GM21737 (cell line): ENCODE data around the gene GRM2.

Experiments used
- ATAC-seq: cut with Tn5 transposase; IDR thresholded peaks from one replicate; pipeline ENCODE4 v1.9.1; 2021; ENCODE audit warnings: mild to moderate bottlenecking, moderate library complexity; ENCODE audit not compliant: unreplicated experiment

Gene GRM2

DNA sequence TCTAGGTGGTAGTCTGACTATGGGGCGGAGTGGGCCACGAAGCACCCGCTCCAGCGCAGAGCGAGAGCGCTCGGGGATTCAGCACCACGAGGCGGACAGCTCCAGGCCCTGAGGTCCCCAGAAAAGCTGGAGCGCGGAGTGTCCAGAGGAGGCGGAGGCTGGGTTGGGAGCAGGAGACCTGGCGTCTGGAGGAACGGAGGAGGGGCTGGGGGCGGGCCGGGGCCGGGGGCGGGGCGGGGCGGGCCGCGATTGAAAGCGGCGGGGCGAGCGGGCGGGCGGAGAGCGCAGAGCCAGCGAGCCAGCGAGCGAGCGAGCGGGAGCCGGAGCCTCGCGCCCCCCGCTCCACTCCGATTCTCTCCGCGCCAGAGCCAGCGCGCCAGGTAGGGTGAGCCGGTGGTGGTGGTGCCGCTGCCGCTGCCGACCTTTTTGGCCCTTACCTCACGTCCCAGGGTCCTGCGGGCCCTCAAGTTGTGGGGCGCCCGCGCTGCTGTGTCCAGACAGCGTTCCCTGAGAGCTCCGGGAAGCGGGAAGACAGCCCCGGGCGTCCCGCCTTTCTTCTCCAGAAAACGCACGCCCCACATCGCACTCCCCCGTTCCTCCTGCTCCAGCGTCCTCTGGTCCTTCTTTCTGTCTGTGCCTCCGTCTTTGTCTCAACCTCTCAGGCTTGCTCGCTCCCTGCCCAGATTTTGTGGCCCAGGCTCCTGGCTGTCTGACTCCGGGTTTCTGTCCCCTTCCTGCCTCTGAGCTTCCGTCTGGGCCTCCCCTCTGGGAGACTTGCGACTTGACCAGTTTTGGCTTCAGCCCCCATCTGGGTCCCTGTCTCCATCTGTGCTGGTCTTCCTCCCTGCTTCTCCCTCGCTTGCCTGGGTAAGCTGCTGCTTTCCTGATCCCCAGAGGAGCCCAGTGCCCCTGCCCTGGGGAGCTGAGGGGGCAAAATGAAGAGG is at the start of gene GRM2:
GRM2 (plus strand) TSS at position 281 of the 944 bp plus-strand sequence. CDS start 1,916 bp downstream, outside the sequence.
- ATAC-seq = no peak

DNA sequence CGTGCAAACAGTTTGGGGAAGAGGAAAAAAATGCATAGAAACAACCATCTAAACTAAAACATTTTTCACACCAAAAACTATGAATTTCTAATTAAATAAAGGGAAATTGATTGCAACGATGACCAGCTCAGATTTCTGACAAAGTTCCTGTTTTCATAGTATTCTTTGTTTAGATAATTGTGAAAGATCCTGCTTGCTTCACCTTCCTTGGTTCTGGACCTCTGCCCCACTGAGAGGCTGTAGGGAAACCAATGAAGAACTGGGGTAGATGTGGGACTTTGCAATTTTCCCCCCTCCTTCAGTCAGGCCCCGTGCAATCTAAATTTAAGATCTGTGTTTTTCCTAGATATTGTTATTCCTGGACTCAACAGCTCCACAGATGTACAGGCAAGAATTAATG is 49.6 kb upstream of the GRM2 start:
- ATAC-seq = no peak

DNA sequence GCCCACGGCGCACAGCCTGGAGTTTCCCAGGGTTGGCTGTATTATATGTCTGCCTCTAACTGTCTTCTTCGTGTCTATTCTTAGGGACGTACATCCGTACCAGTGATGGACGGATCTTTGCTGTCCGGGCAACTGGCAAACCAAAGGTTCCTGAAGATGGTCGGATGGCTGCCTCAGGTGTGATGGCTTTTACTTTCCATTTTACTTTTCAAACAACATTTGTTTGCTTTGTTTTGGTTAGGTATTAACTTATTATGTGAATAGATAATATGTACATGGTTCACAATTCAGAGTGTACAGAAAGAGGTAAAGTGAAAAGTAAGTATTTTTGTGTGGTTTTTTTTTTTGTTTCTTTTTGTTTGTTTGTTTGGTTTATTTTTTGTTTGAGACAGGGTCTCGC is 46.9 kb upstream of the GRM2 start:
- no peak for ATAC-seq

DNA sequence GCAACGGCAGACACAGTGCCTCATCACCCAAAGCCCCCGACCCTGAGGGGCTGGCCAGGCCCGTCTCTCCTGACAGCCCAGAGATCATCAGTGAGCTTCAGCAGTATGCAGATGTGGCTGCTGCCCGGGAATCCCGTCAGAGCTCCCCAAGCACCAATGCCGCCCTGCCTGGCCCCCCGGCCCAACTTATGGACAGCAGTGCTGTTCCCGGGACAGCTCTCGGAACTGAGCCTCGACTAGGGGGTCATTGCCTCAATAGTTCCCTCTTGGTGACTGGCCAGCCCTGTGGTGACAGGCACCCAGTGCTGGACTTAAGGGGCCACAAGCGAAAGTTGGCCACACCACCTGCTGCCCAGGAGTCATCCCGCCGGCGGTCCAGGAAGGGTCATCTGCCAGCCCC is 44.4 kb upstream of the GRM2 start:
- ATAC-seq = no peak

DNA sequence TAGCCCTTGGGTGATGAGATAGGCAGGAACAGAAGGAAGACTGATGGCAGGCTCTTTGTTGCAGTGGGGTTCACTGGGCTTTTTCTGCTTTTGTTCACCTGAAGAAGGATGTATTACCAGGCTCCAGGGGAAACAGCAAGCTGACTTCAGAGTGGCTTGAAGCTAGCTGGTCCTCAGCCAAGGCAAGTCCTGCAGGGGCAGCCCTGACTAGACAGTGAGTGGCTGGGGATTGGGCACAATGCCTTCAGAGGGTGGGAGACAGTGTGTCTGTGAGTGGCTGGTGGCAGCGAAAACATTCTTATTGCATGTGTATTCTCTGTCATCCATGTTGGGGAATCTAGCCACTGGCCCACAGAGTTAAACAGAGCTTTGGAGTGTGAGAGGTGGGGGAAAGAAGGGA is 38.1 kb upstream of the GRM2 start:
- ATAC-seq = no peak

DNA sequence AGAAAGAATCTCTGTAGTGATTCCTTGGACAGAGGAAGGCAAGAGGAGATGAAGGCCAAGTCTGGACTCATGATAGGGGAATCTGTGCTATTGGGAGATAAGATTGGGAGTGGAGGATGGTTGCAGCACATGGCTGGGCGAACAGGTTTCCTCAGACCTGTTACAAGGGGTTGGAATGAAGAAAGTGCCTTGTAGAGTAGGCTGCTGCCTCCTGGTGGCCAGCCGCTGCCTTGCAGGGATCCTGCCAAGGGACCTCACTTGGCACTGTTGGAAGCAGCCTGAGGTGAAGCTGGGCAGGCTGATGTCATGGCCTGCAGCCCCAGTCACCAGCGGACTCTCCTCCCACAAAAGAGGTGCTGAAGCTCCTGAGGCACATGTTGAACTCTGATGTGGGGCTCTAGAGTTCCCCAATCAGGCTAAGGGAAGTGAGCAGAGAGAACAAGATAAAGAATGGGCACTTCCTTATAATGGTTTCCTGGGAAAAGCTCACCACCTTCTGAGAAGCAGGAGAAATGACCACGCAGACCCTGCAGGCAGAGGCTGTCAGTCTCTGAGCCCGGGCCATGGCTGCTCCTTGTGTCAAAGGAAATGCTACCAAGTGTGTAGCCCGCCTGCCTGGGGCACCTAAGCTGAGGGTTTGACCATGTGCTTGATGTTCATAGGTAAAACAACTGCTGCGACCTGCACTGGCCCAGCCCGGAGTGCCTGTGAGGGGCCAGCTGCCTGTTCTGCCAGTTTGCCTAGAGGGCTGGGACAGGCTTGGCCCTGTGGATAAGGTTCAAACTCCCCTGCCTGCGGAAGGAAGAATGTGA is 37.4 kb upstream of the GRM2 start:
- ATAC-seq = no peak

DNA sequence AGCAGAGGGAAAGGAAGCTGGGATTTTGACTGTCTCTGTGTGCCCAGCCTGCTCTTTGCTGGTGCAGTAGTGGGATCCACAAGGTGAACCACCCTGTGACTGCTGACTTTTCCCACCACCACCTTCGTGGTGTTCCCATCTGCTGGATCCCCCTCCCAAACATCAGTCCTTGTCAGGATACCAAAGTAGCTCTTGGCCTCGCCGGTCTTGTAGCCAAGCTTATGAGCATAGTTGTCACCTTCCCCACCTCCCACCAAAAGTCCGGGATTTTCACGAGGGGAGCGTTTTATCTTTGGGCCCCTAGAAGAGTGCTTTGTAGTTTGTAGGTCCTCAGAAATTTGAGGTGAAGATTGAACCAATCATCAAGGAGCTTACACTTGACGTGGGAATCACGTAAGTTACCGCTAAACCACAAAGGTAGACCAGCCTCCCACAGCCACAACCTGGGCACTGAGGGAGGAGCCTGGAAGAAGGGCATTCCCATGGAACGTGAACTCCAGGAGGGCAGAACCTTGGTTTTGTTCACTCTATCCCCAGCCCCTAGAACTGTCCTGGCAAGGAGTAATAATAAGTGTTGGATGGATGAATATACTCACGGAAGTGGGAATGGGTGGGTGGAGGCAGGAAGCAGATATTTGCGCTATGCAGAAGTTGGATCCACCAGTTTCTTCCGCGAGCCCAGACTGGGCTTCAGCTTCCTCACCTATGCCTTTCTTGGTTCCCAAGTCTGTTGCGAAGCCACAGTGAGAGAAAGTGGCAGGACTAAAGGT is 36.6 kb upstream of the GRM2 start:
- no peak for ATAC-seq

DNA sequence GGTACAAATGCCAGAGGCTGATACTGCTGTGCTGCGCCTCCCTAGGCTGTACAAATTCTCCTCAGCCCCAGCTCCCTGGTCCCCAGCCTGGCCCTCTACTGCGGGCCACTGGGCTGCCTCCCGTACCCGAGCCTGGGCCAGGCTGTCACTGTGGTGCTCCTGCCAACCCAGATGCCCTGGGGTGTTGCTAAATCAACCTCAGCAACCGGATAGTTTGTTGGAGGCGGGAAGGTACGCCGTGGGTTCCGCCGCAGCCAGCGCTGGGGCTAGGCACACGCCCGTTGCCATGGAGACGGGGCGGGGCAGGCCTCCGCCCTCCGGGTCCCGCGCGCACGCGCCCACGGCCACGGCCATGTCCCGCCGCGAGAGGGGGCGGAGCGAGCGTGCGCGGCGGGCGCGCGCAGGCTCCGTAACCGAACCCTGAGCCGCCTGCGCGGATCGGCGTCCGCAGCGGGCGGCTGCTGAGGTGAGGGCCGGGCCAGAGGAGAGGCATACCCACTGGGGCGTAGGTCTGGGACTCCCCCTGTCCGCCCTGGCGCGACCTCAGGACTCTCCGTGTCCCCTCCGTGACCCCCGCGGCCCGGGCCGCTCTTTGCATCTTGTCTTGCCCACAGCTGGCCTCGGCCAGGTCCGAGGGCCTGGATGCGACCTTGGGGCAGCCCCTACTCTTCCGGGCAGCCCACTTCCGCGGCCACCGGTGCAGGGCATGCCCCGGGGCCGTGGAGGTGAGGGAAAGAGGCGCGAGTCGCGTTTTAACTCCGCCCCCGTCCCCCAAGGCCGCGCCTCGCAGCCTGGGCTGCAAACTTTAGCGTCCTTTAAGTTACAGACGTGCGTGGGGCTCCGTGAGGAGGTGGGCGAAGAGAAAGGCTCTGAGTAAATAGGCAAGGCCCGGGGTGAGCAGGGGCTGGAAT is 35.8 kb upstream of the GRM2 start, which contains the start of gene TEX264:
TEX264 (plus strand) TSS at position 430 of the 911 bp plus-strand sequence. CDS start 3,053 bp downstream, outside the sequence.
- peak; percentile 64 for ATAC-seq

DNA sequence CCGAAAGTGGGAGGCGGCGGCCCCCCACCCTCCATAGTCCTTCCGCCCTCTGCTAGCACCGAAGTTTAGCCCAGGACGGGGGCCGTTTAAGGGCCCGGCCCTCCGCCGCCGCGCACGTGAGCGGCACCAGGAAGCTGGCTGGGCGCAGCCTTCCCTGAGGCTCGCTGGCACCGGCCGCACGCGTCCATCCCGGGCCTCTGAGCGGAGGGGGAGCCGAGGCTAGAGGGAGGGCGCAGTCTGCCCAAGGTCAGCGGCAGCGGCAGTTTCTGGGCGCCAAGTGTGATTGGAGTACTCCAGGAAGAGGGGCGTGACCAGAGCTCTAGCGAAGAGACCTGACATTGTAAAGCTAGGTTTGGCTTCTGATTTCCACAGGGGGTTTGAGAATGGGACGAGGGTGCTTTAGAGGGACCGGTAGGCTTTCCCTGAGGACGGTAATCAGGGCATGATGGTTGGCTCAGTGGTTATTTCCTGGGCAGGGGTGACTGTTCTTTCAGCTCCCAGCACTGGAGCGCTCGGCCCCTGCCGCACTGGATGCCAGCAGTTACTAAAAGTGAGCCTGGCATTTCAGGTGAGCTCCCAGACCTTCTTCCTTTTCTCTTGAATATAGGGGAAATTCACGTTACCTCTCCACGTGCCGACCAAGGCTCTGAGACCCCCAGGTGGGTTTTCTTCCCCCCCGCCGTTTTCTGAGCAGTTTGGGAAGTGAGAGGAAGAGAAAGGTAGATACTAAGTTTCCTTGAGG is 35.0 kb upstream of the GRM2 start:
- peak; percentile 36 for ATAC-seq

DNA sequence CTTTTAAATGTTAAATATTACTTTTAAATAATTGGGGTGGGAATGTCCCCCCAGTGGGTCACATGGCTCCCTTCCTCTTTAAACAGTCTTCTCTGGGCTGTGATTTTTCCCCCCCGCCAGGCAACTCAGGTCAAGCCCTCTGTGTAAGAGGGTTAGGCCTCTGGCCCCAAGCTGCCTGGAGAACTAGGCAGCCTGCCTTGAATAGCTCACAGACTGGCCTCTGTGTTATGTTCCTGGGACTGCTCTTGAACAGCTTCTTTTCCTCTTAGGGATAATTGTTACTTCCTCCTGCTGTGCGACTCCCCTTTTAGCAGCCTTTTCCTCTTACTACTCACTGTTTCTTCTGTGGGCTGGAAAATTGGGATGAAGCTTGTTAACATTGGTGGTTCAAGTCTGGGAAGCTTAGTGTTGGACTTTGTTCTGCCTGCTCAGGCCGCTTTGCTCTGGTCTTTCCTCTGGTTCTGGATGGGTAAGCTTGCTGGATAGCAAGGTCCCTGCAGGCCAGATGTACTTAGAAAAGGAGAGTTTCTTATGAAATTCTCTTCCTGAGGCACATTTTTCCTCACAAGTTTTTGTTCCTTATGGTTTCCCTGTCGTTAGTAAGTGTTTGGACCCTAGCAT is 33.6 kb upstream of the GRM2 start:
- no peak for ATAC-seq

DNA sequence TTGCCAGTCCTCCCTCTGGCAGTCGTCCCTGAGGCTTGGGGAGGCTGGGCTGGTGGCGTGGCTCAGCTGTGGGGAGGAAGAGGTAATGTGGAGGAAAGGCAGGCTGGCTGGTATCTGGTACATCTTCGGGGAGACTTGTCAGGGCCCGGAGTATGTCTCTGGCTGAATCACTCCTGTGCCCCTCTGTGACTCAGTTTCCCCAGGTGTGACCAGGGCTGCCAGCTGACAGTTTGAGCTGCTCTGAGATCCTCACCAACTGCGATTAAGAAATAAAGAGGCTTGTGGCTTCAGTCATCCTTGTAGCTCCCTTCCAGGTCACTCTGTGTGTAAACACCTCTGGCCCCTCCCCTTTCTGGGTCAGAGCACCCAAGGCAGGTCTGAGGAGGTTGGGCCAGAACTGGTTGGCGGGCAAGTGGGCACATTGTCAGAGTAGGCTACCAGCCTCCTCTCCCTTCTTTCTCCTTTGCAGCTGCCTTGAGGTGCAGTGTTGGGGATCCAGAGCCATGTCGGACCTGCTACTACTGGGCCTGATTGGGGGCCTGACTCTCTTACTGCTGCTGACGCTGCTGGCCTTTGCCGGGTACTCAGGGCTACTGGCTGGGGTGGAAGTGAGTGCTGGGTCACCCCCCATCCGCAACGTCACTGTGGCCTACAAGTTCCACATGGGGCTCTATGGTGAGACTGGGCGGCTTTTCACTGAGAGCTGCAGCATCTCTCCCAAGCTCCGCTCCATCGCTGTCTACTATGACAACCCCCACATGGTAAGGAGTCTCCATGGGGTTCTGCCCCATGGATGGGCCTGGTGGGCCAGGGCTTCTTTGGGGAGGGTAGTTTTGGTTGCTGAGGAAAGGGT is 32.8 kb upstream of the GRM2 start:
- ATAC-seq = no peak

DNA sequence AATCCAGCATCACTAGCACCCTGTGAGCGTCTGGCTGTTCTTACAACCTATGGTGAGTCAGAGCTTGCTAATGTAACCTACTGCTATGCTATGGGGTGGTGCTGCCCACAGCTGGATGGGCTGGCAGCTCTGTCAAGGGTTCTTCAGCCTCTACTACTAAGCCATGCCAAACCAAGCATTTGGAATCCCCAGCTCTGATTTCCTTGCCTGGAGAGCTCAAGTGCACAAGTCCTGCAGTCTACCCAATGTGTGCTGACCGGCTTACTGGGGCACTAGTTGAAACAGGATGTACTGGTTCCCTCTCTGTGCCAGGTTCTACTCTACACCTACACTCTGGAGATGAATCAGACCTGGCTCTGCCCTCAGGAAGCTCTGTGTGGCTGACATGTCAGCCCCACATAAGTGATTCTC is 31.7 kb upstream of the GRM2 start:
- ATAC-seq = no peak

DNA sequence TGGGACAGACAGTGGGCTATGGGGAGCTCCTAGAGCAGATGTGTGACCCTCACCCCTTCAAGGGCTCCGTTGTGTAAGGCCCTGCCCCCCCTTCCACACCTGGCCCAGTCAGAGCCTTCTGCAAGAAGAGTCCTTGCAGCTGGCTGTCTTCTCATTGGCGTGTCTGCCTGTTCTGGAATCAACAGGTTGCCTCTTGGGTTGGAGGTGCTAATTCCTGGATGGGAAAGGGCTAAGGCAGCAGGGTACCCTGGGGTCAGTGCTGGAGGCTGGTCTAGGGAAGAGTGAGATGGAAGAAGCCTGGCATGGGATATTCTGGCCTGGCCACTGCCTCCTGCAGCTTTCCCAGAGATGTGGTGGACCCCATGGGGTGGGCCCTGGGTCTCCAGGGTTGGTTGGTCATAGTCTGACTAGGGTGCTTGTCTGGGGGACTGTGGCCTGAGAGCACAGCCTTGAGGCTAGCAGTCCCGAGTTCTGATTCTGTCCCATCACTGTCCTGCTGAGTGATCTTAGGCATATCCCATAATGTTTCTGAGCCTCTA is 30.7 kb upstream of the GRM2 start:
- no peak for ATAC-seq

DNA sequence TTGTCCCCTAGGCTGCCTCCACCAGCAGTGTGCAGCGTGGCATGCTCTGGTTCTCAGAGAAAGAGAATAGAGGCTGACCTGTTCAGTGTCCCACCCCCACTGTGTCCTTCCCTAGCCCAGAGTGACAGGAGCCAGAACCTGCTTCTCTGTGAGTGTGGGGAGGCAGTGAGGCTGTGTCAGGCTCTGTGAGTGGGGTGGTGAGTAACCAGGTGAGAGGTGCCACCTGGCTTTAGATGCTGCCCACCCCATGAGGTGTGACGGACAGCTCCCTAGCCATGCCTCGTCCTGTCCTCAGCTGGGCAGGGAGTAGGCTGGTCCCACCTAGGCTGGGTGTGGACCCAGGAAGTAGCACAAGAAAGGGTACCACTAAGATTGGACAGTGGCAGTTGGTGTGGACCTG is 29.5 kb upstream of the GRM2 start:
- no peak for ATAC-seq

DNA sequence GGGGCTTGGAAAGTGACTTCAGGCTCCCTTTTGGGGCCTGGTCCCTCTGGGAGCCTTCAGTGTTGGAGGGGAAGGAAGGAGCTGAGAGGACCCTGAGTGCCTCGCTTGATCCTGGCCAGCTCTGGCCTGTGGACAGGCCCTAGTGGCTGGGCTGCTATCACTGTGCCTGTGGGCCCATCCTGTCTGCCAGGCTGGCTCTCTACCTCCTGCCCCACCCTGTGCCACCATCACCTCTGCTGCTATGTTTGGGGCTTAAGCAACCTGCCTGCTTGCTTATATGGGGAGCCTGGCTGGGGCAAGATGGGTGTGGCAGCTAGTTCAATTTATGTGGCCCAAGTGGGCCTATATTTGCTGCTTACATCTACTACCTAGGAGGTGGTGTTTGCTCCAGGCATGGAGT is 28.7 kb upstream of the GRM2 start:
- ATAC-seq = no peak

DNA sequence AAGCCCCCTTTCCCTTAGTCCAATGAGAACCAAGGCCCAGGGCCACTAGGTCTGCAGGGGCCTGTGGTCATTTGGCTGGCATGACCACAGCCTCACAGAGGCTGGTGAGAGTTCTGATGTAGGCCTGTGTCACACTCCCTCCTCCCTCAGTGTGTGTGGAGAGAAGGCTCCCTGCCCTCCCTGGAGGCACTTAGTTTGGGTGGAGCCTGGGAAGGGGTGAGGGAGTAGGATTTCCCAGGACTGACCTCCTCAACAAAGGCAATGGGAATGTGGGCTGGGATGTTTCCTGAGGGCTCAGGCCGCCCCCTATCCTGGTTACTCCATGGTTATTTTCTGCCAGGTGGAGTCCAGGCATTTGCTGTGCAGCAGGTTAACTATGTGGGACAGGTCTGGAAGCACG is 28.2 kb upstream of the GRM2 start:
- no peak for ATAC-seq

DNA sequence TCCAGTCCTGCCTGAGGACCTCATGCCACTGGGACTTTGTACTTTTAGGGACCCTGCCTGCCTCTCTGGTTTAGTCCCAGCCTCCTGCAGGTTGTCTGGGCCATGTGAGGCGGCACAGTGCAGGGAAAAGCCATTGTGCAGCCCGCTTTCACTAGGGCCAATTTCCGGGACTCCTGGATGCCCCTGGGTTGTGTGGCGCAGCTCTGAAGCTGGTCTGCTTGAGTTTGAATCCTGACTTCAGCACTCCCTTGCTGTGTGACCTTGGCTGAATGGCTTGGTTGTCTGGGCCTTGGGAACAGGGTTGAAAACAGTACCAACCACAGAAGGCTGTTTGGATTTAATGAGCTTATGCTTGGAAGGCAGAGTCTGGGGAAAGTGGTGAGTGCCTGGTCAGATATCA is 27.6 kb upstream of the GRM2 start:
- no peak for ATAC-seq

DNA sequence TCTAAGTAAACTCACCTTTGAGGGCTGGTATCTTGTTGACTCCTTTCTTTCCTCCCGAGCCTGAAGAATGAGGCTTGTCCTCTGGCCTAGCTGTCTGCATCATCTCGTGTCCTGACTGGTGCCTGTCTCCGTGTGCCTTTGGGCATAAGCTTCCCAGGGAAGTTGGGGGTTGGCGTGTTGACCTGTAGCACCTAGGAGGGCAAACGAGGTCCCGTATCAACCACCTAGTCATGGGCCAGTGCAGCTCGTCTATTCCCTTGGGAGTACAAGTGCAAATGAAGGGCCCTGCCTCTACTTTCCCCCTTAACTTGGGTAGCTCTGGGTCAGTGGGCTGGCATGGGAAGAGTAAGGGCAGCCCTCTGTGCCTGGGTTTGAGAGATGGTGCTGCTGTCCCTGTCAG is 27.1 kb upstream of the GRM2 start:
- ATAC-seq = no peak
